Suprapubic skin (tissue), 4 donors: ENCODE data around the gene AP4E1. TPM values are rescaled to one million over a fixed set of nuclear protein-coding genes. Genes with fewer than 3 reads are reported as not detected.
"Not testable (repeated sequence)": the region's sequence is repeated elsewhere in the genome, so short reads cannot be mapped to it uniquely, and the experiment has no call there.

Source experiments
- DNase-seq, 2 donors: peaks; one replicate each; pipeline ENCODE4 v3.0.0-alpha.2; 2019; ENCODE audit warnings: low spot score in 2 of 2
- H3K27ac ChIP-seq: fragments of 200-600 bp; sonication (generic); one replicate; pipeline ENCODE4 v1.5.1; 2019
- H3K27me3 ChIP-seq: fragments of 200-600 bp; sonication (generic); one replicate; pipeline ENCODE4 v1.5.1; 2019
- H3K36me3 ChIP-seq: fragments of 200-600 bp; sonication (generic); one replicate; pipeline ENCODE4 v1.5.1; 2019
- H3K4me1 ChIP-seq: fragments of 200-600 bp; sonication (generic); one replicate; pipeline ENCODE4 v1.5.1; 2019
- H3K4me3 ChIP-seq: fragments of 200-600 bp; sonication (generic); one replicate; pipeline ENCODE4 v1.5.1; 2019; ENCODE audit warnings: mild to moderate bottlenecking
- H3K9me3 ChIP-seq: fragments of 200-600 bp; sonication (generic); one replicate; pipeline ENCODE4 v1.5.1; 2019
- EP300 ChIP-seq: sonication (generic); formaldehyde crosslinking; IDR thresholded peaks from one replicate; pipeline ENCODE4 v1.6.1; 2017; ENCODE audit warnings: antibody characterized with exemption
- POLR2A ChIP-seq, 2 donors: fragments of 450-650 bp; IDR thresholded peaks; one replicate each; pipeline ENCODE4 v1.6.1; 2017; ENCODE audit warnings: antibody characterized with exemption in 2 of 2, mild to moderate bottlenecking in 2 of 2, moderate library complexity in 2 of 2
- POLR2AphosphoS5 ChIP-seq, 3 donors: sonication (generic); formaldehyde crosslinking; IDR thresholded peaks; one replicate each; pipeline ENCODE4 v1.6.1; 2017; ENCODE audit warnings: antibody characterized with exemption in 3 of 3
- WGBS: methylation state at CpG from one replicate; pipeline ENCODE4 v1.1.5; 2018; 5-methylcytosine and 5-hydroxymethylcytosine counted together
- total RNA-seq, 4 donors: library from RNA; depleted of rRNA; stranded (reverse); fragments of >200 nt; gene quantifications; one replicate each; pipeline ENCODE4 v1.1.0, GENCODE V29; 2016
- TF ChIP-seq, protein P1 (sequence below), 2 donors: fragments of 200-600 bp in 1 of 2; fragments of 450-650 bp in 1 of 2; sonication (generic) in 1 of 2; IDR thresholded peaks; one replicate each; pipeline ENCODE4 v1.5.1; 2016 to 2019; ENCODE audit warnings: antibody characterized with exemption in 2 of 2, mild to moderate bottlenecking in 1 of 2, moderate library complexity in 1 of 2

Gene AP4E1
- total RNA-seq, 4 donors from 2014 or later = 12.7 to 18.7 (median 13.0) TPM

DNA sequence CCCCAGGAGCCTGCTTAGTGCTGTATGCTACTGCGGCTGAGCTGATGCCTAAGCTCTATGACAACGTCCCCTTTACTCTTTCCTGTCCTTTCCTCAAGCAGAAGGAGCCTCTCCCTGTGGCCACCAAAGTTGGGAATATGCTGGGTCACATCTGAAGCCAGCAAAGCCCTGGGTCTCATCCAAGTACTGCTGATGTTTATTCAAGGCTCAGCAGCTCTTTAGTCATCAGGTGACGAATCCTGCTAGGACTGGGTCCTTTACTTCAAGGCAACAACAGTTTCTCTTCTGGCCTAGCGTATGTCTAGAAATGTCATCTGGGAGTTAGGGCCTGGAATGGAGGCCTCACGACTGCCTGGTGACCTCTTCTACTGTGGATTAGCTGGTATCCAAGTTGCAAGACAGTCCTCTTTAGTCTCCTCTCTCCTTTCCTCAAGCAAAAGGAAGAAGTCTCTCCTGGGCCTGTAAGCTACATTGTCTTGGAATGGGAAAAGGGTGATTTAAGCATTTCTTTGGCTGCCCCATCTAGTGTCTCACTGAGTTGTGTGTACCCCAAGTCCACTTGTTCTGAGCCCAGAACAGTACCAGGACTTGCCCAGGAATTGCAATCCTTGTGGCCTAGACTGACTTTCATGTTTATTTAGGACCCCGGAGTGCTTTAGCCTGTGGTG lies 122.3 kb downstream of the AP4E1 start:
- peak overlapping the region; percentile 9 for H3K27ac ChIP-seq
- 76% methylated on average over 6 of the region's 6 CpGs for WGBS
- no peak overlapping the region for H3K4me3 ChIP-seq
- TF ChIP-seq POLR2AphosphoS5 (IDR thresholded peaks at IDR 0.05) = no peak
- TF ChIP-seq EP300 = no peak
- TF ChIP-seq, protein P1, sequence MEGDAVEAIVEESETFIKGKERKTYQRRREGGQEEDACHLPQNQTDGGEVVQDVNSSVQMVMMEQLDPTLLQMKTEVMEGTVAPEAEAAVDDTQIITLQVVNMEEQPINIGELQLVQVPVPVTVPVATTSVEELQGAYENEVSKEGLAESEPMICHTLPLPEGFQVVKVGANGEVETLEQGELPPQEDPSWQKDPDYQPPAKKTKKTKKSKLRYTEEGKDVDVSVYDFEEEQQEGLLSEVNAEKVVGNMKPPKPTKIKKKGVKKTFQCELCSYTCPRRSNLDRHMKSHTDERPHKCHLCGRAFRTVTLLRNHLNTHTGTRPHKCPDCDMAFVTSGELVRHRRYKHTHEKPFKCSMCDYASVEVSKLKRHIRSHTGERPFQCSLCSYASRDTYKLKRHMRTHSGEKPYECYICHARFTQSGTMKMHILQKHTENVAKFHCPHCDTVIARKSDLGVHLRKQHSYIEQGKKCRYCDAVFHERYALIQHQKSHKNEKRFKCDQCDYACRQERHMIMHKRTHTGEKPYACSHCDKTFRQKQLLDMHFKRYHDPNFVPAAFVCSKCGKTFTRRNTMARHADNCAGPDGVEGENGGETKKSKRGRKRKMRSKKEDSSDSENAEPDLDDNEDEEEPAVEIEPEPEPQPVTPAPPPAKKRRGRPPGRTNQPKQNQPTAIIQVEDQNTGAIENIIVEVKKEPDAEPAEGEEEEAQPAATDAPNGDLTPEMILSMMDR (IDR thresholded peaks at IDR 0.05) = no peak
- TF ChIP-seq POLR2A (IDR thresholded peaks at IDR 0.05) = no peak
- no peaks in the 10 kb centered on the region for H3K9me3 ChIP-seq
- H3K36me3 ChIP-seq = no peaks in the 10 kb centered on the region
- H3K4me1 ChIP-seq = peaks cover 5% of the 10 kb centered on the region
- H3K27me3 ChIP-seq = no peaks in the 10 kb centered on the region
- no peak for DNase-seq

DNA sequence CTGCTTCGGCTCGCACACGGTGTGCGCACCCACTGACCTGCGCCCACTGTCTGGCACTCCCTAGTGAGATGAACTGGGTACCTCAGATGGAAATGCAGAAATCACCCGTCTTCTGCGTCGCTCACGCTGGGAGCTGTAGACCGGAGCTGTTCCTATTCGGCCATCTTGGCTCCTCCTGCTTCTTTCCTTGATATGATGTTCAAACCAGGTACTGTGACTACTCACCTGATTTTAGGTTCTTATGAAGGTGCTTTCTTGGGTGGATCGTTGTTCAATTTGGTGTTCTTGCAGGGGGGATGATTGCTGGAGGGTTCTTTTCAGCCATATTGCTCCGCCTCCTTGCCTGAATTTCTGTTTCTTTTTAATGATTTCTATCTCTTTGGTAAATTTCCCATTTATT lies 129.0 kb downstream of the AP4E1 start:
- DNase-seq, H3K27ac ChIP-seq, H3K4me3 ChIP-seq, H3K27me3 ChIP-seq, H3K9me3 ChIP-seq, H3K4me1 ChIP-seq, H3K36me3 ChIP-seq: not testable (repeated sequence)
- WGBS = 94% methylated on average over 13 of the region's 13 CpGs

DNA sequence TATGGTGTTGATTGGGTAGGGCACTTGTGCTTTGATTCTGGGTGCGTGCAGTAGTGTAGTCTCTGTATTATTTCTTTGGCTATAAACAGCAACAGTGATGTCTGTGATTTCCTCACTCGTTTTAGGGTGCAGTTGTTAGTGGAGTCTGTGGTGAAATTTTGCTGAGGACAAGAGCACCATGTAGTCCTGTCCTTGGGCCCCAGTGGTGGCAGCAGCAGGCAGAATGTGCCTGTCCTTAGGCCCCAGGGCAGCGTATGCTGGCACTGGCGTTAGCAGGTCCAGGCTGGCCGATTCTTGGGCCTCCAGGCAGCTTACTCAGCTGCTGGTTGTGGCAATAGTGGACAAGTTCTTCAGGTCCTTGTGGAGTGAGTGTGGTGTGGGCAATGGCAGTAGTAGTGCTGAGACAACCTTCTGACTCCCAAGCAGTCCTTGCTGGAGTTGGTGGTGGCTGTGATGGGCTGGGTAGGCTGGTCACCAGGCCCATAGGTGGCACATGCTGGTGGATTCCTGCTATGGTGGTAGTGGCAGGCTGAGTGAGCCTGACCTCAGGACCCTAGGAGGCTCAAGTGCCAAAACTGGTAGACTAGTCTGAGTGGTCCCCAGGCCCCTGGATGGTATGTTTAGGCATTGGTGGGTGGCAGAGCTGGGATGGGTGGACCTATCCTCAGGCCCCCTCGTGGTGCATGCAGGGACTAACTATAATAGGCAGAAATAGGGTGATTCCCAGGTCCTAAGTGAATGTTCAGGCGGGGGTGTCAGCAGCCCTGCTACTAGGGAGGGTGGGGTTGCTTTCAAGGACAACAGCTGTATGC lies 129.9 kb downstream of the AP4E1 start:
- H3K27me3 ChIP-seq = no peaks in the 10 kb centered on the region
- WGBS = 86% methylated on average over 5 of the region's 7 CpGs
- H3K27ac ChIP-seq = no peak overlapping the region
- H3K4me3 ChIP-seq = no peak overlapping the region
- no peaks in the 10 kb centered on the region for H3K4me1 ChIP-seq
- no peak for TF ChIP-seq POLR2AphosphoS5 (IDR thresholded peaks at IDR 0.05)
- TF ChIP-seq, protein P1 (IDR thresholded peaks at IDR 0.05) = no peak
- no peak for TF ChIP-seq POLR2A (IDR thresholded peaks at IDR 0.05)
- no peak for TF ChIP-seq EP300
- H3K9me3 ChIP-seq = no peaks in the 10 kb centered on the region
- no peaks in the 10 kb centered on the region for H3K36me3 ChIP-seq
- DNase-seq = no peak

DNA sequence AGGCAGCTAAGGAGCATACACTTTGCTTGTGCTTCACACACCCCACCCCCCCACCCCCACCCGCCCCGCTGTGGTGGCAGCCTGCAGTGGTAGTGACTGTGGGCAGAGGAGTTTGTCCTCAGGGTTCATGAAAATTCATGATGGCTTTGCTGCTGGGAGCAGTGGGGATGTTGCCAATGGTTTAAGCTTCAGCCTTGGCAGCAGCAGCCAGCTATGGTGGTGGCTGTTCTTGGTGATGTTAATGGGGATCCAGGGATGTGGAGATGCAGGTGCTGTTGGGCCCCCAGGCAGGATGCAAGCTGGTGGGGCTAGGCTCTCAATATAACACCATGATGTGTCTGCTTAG lies 130.5 kb downstream of the AP4E1 start:
- 100% methylated on average over 2 of the region's 2 CpGs for WGBS
- TF ChIP-seq POLR2A (IDR thresholded peaks at IDR 0.05) = no peak
- no peak for TF ChIP-seq EP300
- no peak for TF ChIP-seq POLR2AphosphoS5 (IDR thresholded peaks at IDR 0.05)
- TF ChIP-seq, protein P1 (IDR thresholded peaks at IDR 0.05) = no peak
- no peaks in the 10 kb centered on the region for H3K27me3 ChIP-seq
- no peak for DNase-seq
- H3K27ac ChIP-seq = no peak overlapping the region
- no peaks in the 10 kb centered on the region for H3K36me3 ChIP-seq
- no peaks in the 10 kb centered on the region for H3K4me1 ChIP-seq
- no peaks in the 10 kb centered on the region for H3K9me3 ChIP-seq
- H3K4me3 ChIP-seq = no peak overlapping the region

DNA sequence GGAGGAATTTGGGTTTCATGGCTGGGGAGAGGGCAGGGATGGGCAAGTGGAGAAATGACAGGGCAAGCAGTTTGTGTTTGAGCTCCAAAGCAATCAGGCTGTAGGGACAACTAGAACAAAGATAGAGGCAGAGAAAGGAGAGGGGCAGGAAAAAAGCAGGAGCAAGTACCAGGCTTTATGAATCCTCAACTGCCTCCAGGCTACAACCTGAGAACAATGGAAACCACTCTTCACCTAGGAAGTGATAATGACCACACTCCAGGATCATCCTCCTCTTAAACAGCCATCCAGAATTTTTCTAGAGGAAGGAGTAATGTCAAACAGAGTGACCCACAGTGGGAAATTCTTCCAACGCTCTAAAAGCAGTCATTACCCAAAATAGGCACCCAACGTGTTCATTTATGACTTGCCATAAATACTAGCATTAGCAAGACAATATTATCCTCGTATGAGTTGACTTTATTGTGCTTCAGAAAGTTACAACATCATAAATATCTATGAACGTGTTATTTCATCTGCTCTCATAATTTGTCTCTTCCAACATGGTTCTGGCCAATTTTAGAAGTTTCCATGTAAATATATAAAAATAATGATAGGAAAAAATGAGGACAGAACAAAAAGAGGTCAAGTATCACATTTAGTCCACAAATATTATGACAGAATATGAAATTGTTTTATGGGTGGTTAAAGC lies 135.7 kb downstream of the AP4E1 start:
- WGBS = 43% methylated on average over 4 of the region's 4 CpGs

More for the DNA sequence above, 135.7 kb downstream of the AP4E1 start:
- Histone ChIP-seq H3K27me3 (no peaks in the 10 kb centered on the region), H3K4me1 (no peaks in the 10 kb centered on the region), H3K27ac (no peak overlapping the region), H3K9me3 (no peaks in the 10 kb centered on the region), H3K4me3 (no peak overlapping the region), H3K36me3 (no peaks in the 10 kb centered on the region)
- TF ChIP-seq EP300 (no peak), POLR2AphosphoS5 (IDR thresholded peaks at IDR 0.05) (no peak), POLR2A (IDR thresholded peaks at IDR 0.05) (no peak)
- TF ChIP-seq, protein P1 (IDR thresholded peaks at IDR 0.05) = no peak
- DNase-seq = no peak
